HepG2 (cell line): ENCODE data around the gene RPS6KB1. TPM values are rescaled to one million over a fixed set of nuclear protein-coding genes. Genes with fewer than 3 reads are reported as not detected.
A peak's percentile ranks its signal among the peaks of the same experiment; 100 is the strongest.

Experiments
- CBX2 ChIP-seq, 2 experiments: fragments of 200-600 bp in 1 of 2; sonication (generic); formaldehyde crosslinking in 1 of 2; IDR thresholded peaks; 2 replicates each; pipeline versions ENCODE4 v1.7.0 to v1.8.1; 2018 to 2022; ENCODE audit warnings: low read depth in 2 of 2, low read length in 1 of 2, mild to moderate bottlenecking in 1 of 2, missing genetic modification reagents in 1 of 2
- CTCF ChIP-seq: sonication (generic); formaldehyde crosslinking; IDR thresholded peaks from 2 replicates; pipeline ENCODE4 v1.5.0; 2020; ENCODE audit warnings: mild to moderate bottlenecking, missing genetic modification reagents, moderate library complexity
- PITX1 ChIP-seq: sonication (generic); formaldehyde crosslinking; IDR thresholded peaks from 2 replicates; pipeline ENCODE4 v1.5.1; 2020; ENCODE audit warnings: mild to moderate bottlenecking, missing genetic modification reagents
- RBM22 ChIP-seq: fragments of 200-400 bp; formaldehyde crosslinking; optimal IDR thresholded peaks from 2 replicates; pipeline ENCODE3; 2017; ENCODE audit warnings: mild to moderate bottlenecking, low read length, moderate library complexity
- RELA ChIP-seq: sonication (generic); formaldehyde crosslinking; IDR thresholded peaks from 2 replicates; pipeline ENCODE4 v1.4.0; 2020; ENCODE audit warnings: missing genetic modification reagents
- RXRA ChIP-seq: sonication (generic); formaldehyde crosslinking; IDR thresholded peaks from 2 replicates; pipeline ENCODE4 v1.5.1; 2020; ENCODE audit warnings: missing genetic modification reagents
- TSC22D2 ChIP-seq: sonication (generic); formaldehyde crosslinking; IDR thresholded peaks from 2 replicates; pipeline ENCODE4 v1.5.1; 2020; ENCODE audit warnings: missing genetic modification reagents, mild to moderate bottlenecking, borderline replicate concordance
- ZBTB21 ChIP-seq: sonication (generic); formaldehyde crosslinking; IDR thresholded peaks from 2 replicates; pipeline ENCODE4 v1.4.0; 2020; ENCODE audit warnings: missing genetic modification reagents
- ZBTB25 ChIP-seq: IDR thresholded peaks from 2 replicates; pipeline ENCODE4 v1.6.1; 2018; ENCODE audit warnings: missing genetic modification reagents
- ZNF160 ChIP-seq: sonication (generic); formaldehyde crosslinking; IDR thresholded peaks from 2 replicates; pipeline ENCODE4 v1.8.0; 2022; ENCODE audit warnings: mild to moderate bottlenecking, inconsistent platforms, missing genetic modification reagents
- ZNF230 ChIP-seq: sonication (generic); formaldehyde crosslinking; IDR thresholded peaks from 2 replicates; pipeline ENCODE4 v1.4.0; 2020; ENCODE audit warnings: mild to moderate bottlenecking, missing genetic modification reagents
- ZNF543 ChIP-seq: sonication (generic); formaldehyde crosslinking; IDR thresholded peaks from 2 replicates; pipeline ENCODE4 v1.4.0; 2020; ENCODE audit warnings: mild to moderate bottlenecking, missing genetic modification reagents
- ZNF563 ChIP-seq: sonication (generic); formaldehyde crosslinking; IDR thresholded peaks from 2 replicates; pipeline ENCODE4 v1.8.0; 2022; ENCODE audit warnings: mild to moderate bottlenecking, moderate library complexity, missing genetic modification reagents
- polyA plus RNA-seq, 8 experiments: library from polyadenylated mRNA; depleted of rRNA in 3 of 8; stranded (reverse) in 7 of 8; unstranded in 1 of 8; fragments of >200 nt; fragmentation: Illumina TruSeq in 4 of 8; extraction: Trizol in 4 of 8; gene quantifications; 2 replicates each; pipeline versions ENCODE4 v1.2.1 to v1.2.3, GENCODE V29; 2011 to 2016; ENCODE audit warnings: low read depth in 4 of 8, missing spikeins in 1 of 8, mixed read lengths in 1 of 8; ENCODE audit not compliant: insufficient read depth in 1 of 8
- total RNA-seq, 5 experiments: library from RNA; depleted of rRNA; stranded (reverse); fragments of >200 nt; fragmentation: Illumina TruSeq; extraction: Trizol; gene quantifications; 2 replicates each; pipeline ENCODE4 v1.2.3, GENCODE V29; 2016; ENCODE audit warnings: low read depth in 1 of 5
- TF ChIP-seq, protein P1 (sequence below), 2 experiments: sonication (generic) in 1 of 2; formaldehyde crosslinking in 1 of 2; IDR thresholded peaks; 2 replicates each; pipeline versions ENCODE4 v1.4.0 to v1.6.1; 2016 to 2020; ENCODE audit warnings: borderline replicate concordance in 1 of 2, low read depth in 1 of 2, mild to moderate bottlenecking in 1 of 2, missing genetic modification reagents in 1 of 2
- TF ChIP-seq, protein P2 (sequence below): sonication (generic); formaldehyde crosslinking; IDR thresholded peaks from 2 replicates; pipeline ENCODE4 v1.4.0; 2020; ENCODE audit warnings: missing genetic modification reagents
- TF ChIP-seq, protein P3 (sequence below): sonication (generic); formaldehyde crosslinking; IDR thresholded peaks from 2 replicates; pipeline ENCODE4 v1.4.0; 2020; ENCODE audit warnings: missing genetic modification reagents
- TF ChIP-seq, protein P4 (sequence below), 2 experiments: fragments of 450-650 bp in 1 of 2; sonication (generic) in 1 of 2; formaldehyde crosslinking; IDR thresholded peaks; 2 replicates each; pipeline versions ENCODE4 v1.5.0 to v1.8.0; 2020 to 2022; ENCODE audit warnings: mild to moderate bottlenecking in 1 of 2, missing genetic modification reagents in 1 of 2

RPS6KB1 gene
- total and polyA plus RNA-seq, 2 of the 13 experiments (the other 11 are each of a cell fraction or from before 2014, with no cell fraction given) = 16.5 to 42.2 TPM

DNA sequence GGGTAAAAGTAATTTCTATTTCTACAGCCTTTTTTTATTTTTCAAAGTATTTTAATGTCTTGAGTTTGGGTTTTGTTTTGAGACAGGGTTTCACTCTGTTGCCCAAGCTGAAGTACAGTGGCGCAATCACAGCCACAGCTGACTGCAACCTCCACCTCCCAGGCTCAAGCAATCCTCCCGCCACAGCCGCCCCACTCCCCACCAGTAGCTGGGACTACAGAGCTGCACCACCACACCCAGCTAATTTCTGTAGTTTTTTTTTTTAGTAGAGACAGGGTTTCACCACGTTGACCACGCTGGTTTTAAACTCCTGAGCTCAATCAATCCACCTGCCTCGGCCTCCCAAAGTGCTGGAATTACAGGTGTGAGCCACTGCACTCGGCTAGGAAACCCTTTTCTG is 44.1 kb upstream of the RPS6KB1 start (continued):
- TF ChIP-seq, protein P1, sequence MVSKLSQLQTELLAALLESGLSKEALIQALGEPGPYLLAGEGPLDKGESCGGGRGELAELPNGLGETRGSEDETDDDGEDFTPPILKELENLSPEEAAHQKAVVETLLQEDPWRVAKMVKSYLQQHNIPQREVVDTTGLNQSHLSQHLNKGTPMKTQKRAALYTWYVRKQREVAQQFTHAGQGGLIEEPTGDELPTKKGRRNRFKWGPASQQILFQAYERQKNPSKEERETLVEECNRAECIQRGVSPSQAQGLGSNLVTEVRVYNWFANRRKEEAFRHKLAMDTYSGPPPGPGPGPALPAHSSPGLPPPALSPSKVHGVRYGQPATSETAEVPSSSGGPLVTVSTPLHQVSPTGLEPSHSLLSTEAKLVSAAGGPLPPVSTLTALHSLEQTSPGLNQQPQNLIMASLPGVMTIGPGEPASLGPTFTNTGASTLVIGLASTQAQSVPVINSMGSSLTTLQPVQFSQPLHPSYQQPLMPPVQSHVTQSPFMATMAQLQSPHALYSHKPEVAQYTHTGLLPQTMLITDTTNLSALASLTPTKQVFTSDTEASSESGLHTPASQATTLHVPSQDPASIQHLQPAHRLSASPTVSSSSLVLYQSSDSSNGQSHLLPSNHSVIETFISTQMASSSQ (IDR thresholded peaks at IDR 0.05; ENCODE audit: low read depth) = 0 out of 2 replicates have a peak, but pooled peaks have one; percentile 17
- TF ChIP-seq, protein P1 (CRISPR knock-in tag; IDR thresholded peaks at IDR 0.05; ENCODE audit: borderline replicate concordance) = no peak
- TF ChIP-seq, protein P2, sequence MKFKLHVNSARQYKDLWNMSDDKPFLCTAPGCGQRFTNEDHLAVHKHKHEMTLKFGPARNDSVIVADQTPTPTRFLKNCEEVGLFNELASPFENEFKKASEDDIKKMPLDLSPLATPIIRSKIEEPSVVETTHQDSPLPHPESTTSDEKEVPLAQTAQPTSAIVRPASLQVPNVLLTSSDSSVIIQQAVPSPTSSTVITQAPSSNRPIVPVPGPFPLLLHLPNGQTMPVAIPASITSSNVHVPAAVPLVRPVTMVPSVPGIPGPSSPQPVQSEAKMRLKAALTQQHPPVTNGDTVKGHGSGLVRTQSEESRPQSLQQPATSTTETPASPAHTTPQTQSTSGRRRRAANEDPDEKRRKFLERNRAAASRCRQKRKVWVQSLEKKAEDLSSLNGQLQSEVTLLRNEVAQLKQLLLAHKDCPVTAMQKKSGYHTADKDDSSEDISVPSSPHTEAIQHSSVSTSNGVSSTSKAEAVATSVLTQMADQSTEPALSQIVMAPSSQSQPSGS (CRISPR knock-in tag) = peak; percentile 56; the same call in 1 of the 2 replicates
- TF ChIP-seq RELA = 0 out of 2 replicates have a peak, but pooled peaks have one; percentile 43
- 0 out of 2 replicates have a peak, but pooled peaks have one; percentile 37 for TF ChIP-seq ZBTB21 (CRISPR knock-in tag)
- TF ChIP-seq CBX2 (IDR thresholded peaks at IDR 0.05; ENCODE audit: low read depth, low read length) = no peak
- TF ChIP-seq CBX2 (CRISPR knock-in tag; IDR thresholded peaks at IDR 0.05; ENCODE audit: low read depth) = no peak
- TF ChIP-seq, protein P3, sequence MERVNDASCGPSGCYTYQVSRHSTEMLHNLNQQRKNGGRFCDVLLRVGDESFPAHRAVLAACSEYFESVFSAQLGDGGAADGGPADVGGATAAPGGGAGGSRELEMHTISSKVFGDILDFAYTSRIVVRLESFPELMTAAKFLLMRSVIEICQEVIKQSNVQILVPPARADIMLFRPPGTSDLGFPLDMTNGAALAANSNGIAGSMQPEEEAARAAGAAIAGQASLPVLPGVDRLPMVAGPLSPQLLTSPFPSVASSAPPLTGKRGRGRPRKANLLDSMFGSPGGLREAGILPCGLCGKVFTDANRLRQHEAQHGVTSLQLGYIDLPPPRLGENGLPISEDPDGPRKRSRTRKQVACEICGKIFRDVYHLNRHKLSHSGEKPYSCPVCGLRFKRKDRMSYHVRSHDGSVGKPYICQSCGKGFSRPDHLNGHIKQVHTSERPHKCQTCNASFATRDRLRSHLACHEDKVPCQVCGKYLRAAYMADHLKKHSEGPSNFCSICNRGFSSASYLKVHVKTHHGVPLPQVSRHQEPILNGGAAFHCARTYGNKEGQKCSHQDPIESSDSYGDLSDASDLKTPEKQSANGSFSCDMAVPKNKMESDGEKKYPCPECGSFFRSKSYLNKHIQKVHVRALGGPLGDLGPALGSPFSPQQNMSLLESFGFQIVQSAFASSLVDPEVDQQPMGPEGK (CRISPR knock-in tag) = peak; percentile 77
- no peak for TF ChIP-seq ZNF230
- TF ChIP-seq TSC22D2 (CRISPR knock-in tag) = no peak
- TF ChIP-seq CTCF (CRISPR knock-in tag) = 0 out of 2 replicates have a peak, but pooled peaks have one; percentile 12
- TF ChIP-seq ZNF160 = no peak
- no peak for TF ChIP-seq ZNF543 (CRISPR knock-in tag)
- TF ChIP-seq RXRA (CRISPR knock-in tag) = 0 out of 2 replicates have a peak, but pooled peaks have one; percentile 39
- TF ChIP-seq, protein P4, sequence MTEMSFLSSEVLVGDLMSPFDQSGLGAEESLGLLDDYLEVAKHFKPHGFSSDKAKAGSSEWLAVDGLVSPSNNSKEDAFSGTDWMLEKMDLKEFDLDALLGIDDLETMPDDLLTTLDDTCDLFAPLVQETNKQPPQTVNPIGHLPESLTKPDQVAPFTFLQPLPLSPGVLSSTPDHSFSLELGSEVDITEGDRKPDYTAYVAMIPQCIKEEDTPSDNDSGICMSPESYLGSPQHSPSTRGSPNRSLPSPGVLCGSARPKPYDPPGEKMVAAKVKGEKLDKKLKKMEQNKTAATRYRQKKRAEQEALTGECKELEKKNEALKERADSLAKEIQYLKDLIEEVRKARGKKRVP (CRISPR knock-in tag; IDR thresholded peaks at IDR 0.05) = peak in 1 of 2 experiments; percentile 80; a peak in 2 of 4 replicates
- no peak for TF ChIP-seq PITX1 (CRISPR knock-in tag)
- no peak for TF ChIP-seq ZNF563 (CRISPR knock-in tag)
- TF ChIP-seq ZBTB25 = peak; percentile 86
- TF ChIP-seq RBM22 = no peak
